Measurements from ENCODE around the gene C2orf81.
"Not testable (repeated sequence)": the region's sequence is repeated elsewhere in the genome, so short reads cannot be mapped to it uniquely, and the experiment has no call there.

Gene C2orf81

GRCh38 chr2:74427551-74427950 lies 6.1 kb upstream of the C2orf81 start:
- H3K36me3 ChIP-seq (ENCODE audit: control insufficient read depth in 1 of 2, insufficient read depth in 2 of 2, low read length in 2 of 2): peaks cover 31 to 68% of the 10 kb centered on the region in 2 donors
- H3K9me3 ChIP-seq (ENCODE audit: control insufficient read depth in 1 of 2, low read length in 2 of 2): no peaks in the 10 kb centered on the region

GRCh38 chr2:74426181-74426758 lies 4.9 kb upstream of the C2orf81 start:
- H3K4me3 ChIP-seq (ENCODE audit: low read depth in 1 of 2, low read length in 2 of 2): no peak overlapping the region
- H3K27ac ChIP-seq (ENCODE audit: low read length): no peak overlapping the region
- H3K36me3 ChIP-seq (ENCODE audit: control insufficient read depth in 1 of 2, insufficient read depth in 2 of 2, low read length in 2 of 2): peaks cover 31 to 56% of the 10 kb centered on the region in 2 donors
- no peaks in the 10 kb centered on the region for H3K27me3 ChIP-seq (ENCODE audit: low read depth, low read length)
- H3K9me3 ChIP-seq (ENCODE audit: control insufficient read depth in 1 of 2, low read length in 2 of 2): no peaks in the 10 kb centered on the region
- H3K4me1 ChIP-seq (ENCODE audit: control insufficient read depth in 1 of 2, insufficient read depth in 2 of 2, low read length in 2 of 2): peaks cover 0 to 7% of the 10 kb centered on the region in 2 donors

More at GRCh38 chr2:74427551-74427950, 6.1 kb upstream of the C2orf81 start:
- Histone ChIP-seq H3K4me3 (ENCODE audit: low read depth in 1 of 2, low read length in 2 of 2) (no peak overlapping the region), H3K27me3 (ENCODE audit: low read depth, low read length) (no peaks in the 10 kb centered on the region), H3K27ac (ENCODE audit: low read length) (no peak overlapping the region), H3K4me1 (ENCODE audit: control insufficient read depth in 1 of 2, insufficient read depth in 2 of 2, low read length in 2 of 2) (no peaks in the 10 kb centered on the region)

GRCh38 chr2:74425523-74425922 lies 4.1 kb upstream of the C2orf81 start:
- H3K4me3 ChIP-seq (ENCODE audit: low read depth in 1 of 2, low read length in 2 of 2): no peak overlapping the region
- no peaks in the 10 kb centered on the region for H3K9me3 ChIP-seq (ENCODE audit: control insufficient read depth in 1 of 2, low read length in 2 of 2)
- H3K27ac ChIP-seq (ENCODE audit: low read length): no peak overlapping the region
- peaks cover 31 to 49% of the 10 kb centered on the region in 2 donors for H3K36me3 ChIP-seq (ENCODE audit: control insufficient read depth in 1 of 2, insufficient read depth in 2 of 2, low read length in 2 of 2)
- peaks cover 0 to 7% of the 10 kb centered on the region in 2 donors for H3K4me1 ChIP-seq (ENCODE audit: control insufficient read depth in 1 of 2, insufficient read depth in 2 of 2, low read length in 2 of 2)
- H3K27me3 ChIP-seq (ENCODE audit: low read depth, low read length): no peaks in the 10 kb centered on the region

GRCh38 chr2:74424995-74425406 lies 3.6 kb upstream of the C2orf81 start:
- Histone ChIP-seq H3K27me3 (ENCODE audit: low read depth, low read length) (no peaks in the 10 kb centered on the region), H3K27ac (ENCODE audit: low read length) (no peak overlapping the region), H3K9me3 (ENCODE audit: control insufficient read depth in 1 of 2, low read length in 2 of 2) (no peaks in the 10 kb centered on the region), H3K4me3 (ENCODE audit: low read depth in 1 of 2, low read length in 2 of 2) (no peak overlapping the region), H3K4me1 (ENCODE audit: control insufficient read depth in 1 of 2, insufficient read depth in 2 of 2, low read length in 2 of 2) (peaks cover 0 to 7% of the 10 kb centered on the region in 2 donors), H3K36me3 (ENCODE audit: control insufficient read depth in 1 of 2, insufficient read depth in 2 of 2, low read length in 2 of 2) (peaks cover 27 to 44% of the 10 kb centered on the region in 2 donors)

- peaks cover 0 to 7% of the 10 kb centered on the region in 2 donors for H3K4me1 ChIP-seq (ENCODE audit: control insufficient read depth in 1 of 2, insufficient read depth in 2 of 2, low read length in 2 of 2)
- H3K9me3 ChIP-seq (ENCODE audit: control insufficient read depth in 1 of 2, low read length in 2 of 2): no peaks in the 10 kb centered on the region
- peaks cover 20 to 38% of the 10 kb centered on the region in 2 donors for H3K36me3 ChIP-seq (ENCODE audit: control insufficient read depth in 1 of 2, insufficient read depth in 2 of 2, low read length in 2 of 2)
- no peak overlapping the region for H3K27ac ChIP-seq (ENCODE audit: low read length)
- H3K27me3 ChIP-seq (ENCODE audit: low read depth, low read length): no peaks in the 10 kb centered on the region
- no peak overlapping the region for H3K4me3 ChIP-seq (ENCODE audit: low read depth in 1 of 2, low read length in 2 of 2)
Observed at GRCh38 chr2:74424139-74424992, 2.9 kb upstream of the C2orf81 start.

- Histone ChIP-seq H3K27ac (ENCODE audit: low read length) (no peak overlapping the region), H3K4me3 (ENCODE audit: low read depth in 1 of 2, low read length in 2 of 2) (no peak overlapping the region), H3K36me3 (ENCODE audit: control insufficient read depth in 1 of 2, insufficient read depth in 2 of 2, low read length in 2 of 2) (peaks cover 12 to 29% of the 10 kb centered on the region in 2 donors), H3K9me3 (ENCODE audit: control insufficient read depth in 1 of 2, low read length in 2 of 2) (no peaks in the 10 kb centered on the region), H3K27me3 (ENCODE audit: low read depth, low read length) (no peaks in the 10 kb centered on the region), H3K4me1 (ENCODE audit: control insufficient read depth in 1 of 2, insufficient read depth in 2 of 2, low read length in 2 of 2) (peaks cover 0 to 7% of the 10 kb centered on the region in 2 donors)
Observed at GRCh38 chr2:74423231-74424095, 2.0 kb upstream of the C2orf81 start.

- H3K27me3 ChIP-seq (ENCODE audit: low read depth, low read length); H3K9me3 ChIP-seq (ENCODE audit: control insufficient read depth in 1 of 2, low read length in 2 of 2); H3K27ac ChIP-seq (ENCODE audit: low read length); H3K36me3 ChIP-seq (ENCODE audit: control insufficient read depth in 1 of 2, insufficient read depth in 2 of 2, low read length in 2 of 2): not testable (repeated sequence)
- Histone ChIP-seq H3K4me3 (ENCODE audit: low read depth in 1 of 2, low read length in 2 of 2) (peak overlapping the region; percentile 75 to 90), H3K4me1 (ENCODE audit: control insufficient read depth in 1 of 2, insufficient read depth in 2 of 2, low read length in 2 of 2) (peaks cover 1 to 15% of the 10 kb centered on the region in 2 donors)
Observed at GRCh38 chr2:74420443-74421103, 846 bp downstream of the C2orf81 start.

- Histone ChIP-seq H3K36me3 (ENCODE audit: control insufficient read depth in 1 of 2, insufficient read depth in 2 of 2, low read length in 2 of 2) (no peaks in the 10 kb centered on the region), H3K4me1 (ENCODE audit: control insufficient read depth in 1 of 2, insufficient read depth in 2 of 2, low read length in 2 of 2) (peaks cover 3 to 20% of the 10 kb centered on the region in 2 donors), H3K9me3 (ENCODE audit: control insufficient read depth in 1 of 2, low read length in 2 of 2) (no peaks in the 10 kb centered on the region), H3K27ac (ENCODE audit: low read length) (no peak overlapping the region), H3K27me3 (ENCODE audit: low read depth, low read length) (no peaks in the 10 kb centered on the region), H3K4me3 (ENCODE audit: low read depth in 1 of 2, low read length in 2 of 2) (no peak overlapping the region)
Observed at GRCh38 chr2:74420006-74420405, 1.4 kb downstream of the C2orf81 start.

- no peak overlapping the region for H3K4me3 ChIP-seq (ENCODE audit: low read depth in 1 of 2, low read length in 2 of 2)
- no peaks in the 10 kb centered on the region for H3K27me3 ChIP-seq (ENCODE audit: low read depth, low read length)
- no peaks in the 10 kb centered on the region for H3K9me3 ChIP-seq (ENCODE audit: control insufficient read depth in 1 of 2, low read length in 2 of 2)
- H3K36me3 ChIP-seq (ENCODE audit: control insufficient read depth in 1 of 2, insufficient read depth in 2 of 2, low read length in 2 of 2): no peaks in the 10 kb centered on the region
- peaks cover 4 to 26% of the 10 kb centered on the region in 2 donors for H3K4me1 ChIP-seq (ENCODE audit: control insufficient read depth in 1 of 2, insufficient read depth in 2 of 2, low read length in 2 of 2)
- H3K27ac ChIP-seq (ENCODE audit: low read length): no peak overlapping the region
Observed at GRCh38 chr2:74419345-74419744, 2.1 kb downstream of the C2orf81 start.

- no peak overlapping the region for H3K4me3 ChIP-seq (ENCODE audit: low read depth in 1 of 2, low read length in 2 of 2)
- no peak overlapping the region for H3K27ac ChIP-seq (ENCODE audit: low read length)
- no peaks in the 10 kb centered on the region for H3K27me3 ChIP-seq (ENCODE audit: low read depth, low read length)
- peaks cover 8 to 35% of the 10 kb centered on the region in 2 donors for H3K4me1 ChIP-seq (ENCODE audit: control insufficient read depth in 1 of 2, insufficient read depth in 2 of 2, low read length in 2 of 2)
- H3K9me3 ChIP-seq (ENCODE audit: control insufficient read depth in 1 of 2, low read length in 2 of 2): no peaks in the 10 kb centered on the region
- H3K36me3 ChIP-seq (ENCODE audit: control insufficient read depth in 1 of 2, insufficient read depth in 2 of 2, low read length in 2 of 2): no peaks in the 10 kb centered on the region
Observed at GRCh38 chr2:74418312-74418711, 3.1 kb downstream of the C2orf81 start.

Data from muscle layer of duodenum (tissue), 2 donors.